GM18951 (cell line): Measurements from ENCODE around the gene TIAL1.

Experiments
- POLR2A ChIP-seq: IDR thresholded peaks from 4 replicates; pipeline ENCODE4 v1.6.1; 2011; ENCODE audit warnings: mild to moderate bottlenecking; ENCODE audit not compliant: insufficient read length, insufficient read depth; ENCODE audit errors: extremely low read depth
- in situ Hi-C: fragments of 300-500 bp; cut with MboI; formaldehyde crosslinking; loops from one replicate; pipeline ENCODE4 v1.12.0; 2022; ENCODE audit warnings: low sequenced_read_pairs, mixed read lengths, inconsistent platforms; ENCODE audit not compliant: unreplicated experiment

TIAL1 gene

GRCh38 chr10:119526149-119526548 is 70.6 kb downstream of the TIAL1 start:
- in situ Hi-C loops = no loop called here
- TF ChIP-seq POLR2A = no peak

DNA sequence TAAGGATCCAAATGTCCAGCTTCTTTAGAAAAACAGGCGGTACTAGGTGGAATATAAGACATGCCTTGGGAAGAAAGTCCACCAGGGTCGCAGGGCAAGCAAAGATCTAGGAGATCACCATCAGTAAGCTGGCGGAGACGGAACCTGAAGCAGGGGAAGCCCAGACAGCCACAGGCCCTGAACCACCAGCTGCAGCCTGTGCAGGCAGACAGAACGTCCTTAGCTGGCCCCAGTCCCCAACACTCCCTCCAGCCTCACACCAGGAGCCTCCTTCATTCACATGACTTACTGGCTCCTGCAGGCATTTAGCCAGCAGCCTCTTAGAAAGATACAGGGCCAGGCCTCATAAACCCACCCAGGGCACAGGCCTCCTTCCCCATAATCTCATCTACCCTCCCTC is 71.6 kb downstream of the TIAL1 start:
- TF ChIP-seq POLR2A = no peak
- in situ Hi-C loops = no loop called here

GRCh38 chr10:119524720-119525070 is 72.1 kb downstream of the TIAL1 start:
- in situ Hi-C loops = no loop called here
- no peak for TF ChIP-seq POLR2A

DNA sequence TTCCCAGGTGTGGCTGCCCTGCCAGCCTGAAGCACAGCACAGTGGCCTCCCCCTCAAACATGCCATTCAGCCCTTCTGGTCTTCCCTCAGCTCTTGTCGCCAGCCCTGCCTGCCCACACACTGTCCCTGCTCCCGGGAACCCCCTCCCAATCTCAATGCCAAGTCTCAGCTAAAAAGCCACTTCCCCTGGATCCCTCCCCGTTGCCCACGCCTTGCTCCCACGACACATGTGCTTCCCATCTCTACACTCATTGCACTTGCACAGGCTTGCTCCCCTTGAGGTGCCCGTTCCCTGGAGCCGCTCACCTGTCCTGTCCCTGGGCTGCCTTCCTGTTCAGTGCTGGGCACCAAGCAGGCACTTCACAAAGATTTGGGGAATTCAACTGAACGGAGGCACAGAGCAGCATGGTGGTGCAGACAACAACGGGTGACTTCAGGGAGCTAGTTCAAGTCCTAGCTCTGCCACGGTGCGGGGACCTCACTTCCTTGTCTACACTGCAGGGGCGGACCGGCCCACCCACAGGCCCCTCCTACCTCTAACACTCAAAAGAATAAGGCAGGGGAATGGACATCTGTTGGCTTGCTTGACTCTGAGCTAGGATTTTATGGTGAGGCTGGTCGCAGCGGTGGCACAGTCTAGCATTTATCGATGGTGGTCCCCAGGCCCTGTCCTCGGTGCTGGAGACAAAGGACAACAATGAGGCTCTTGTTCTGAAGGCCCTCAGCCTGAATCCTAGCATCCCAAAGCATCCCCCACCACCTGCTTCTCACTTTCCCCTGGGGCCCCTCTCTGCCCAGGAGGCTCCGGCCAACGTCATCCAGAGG is 72.7 kb downstream of the TIAL1 start:
- in situ Hi-C loops = no loop called here
- TF ChIP-seq POLR2A = no peak
